GM12872 (cell line): ENCODE results near the gene RFTN1.

Source experiments
- TF ChIP-seq, protein P1 (sequence below): IDR thresholded peaks from 3 replicates; pipeline ENCODE4 v1.5.1; 2011; ENCODE audit warnings: low read depth, mild to moderate bottlenecking, low read length, moderate library complexity; ENCODE audit not compliant: insufficient read depth

The RFTN1 gene

GRCh38 chr3:16504242-16504641, 9.3 kb downstream of the RFTN1 start:
- TF ChIP-seq, protein P1, sequence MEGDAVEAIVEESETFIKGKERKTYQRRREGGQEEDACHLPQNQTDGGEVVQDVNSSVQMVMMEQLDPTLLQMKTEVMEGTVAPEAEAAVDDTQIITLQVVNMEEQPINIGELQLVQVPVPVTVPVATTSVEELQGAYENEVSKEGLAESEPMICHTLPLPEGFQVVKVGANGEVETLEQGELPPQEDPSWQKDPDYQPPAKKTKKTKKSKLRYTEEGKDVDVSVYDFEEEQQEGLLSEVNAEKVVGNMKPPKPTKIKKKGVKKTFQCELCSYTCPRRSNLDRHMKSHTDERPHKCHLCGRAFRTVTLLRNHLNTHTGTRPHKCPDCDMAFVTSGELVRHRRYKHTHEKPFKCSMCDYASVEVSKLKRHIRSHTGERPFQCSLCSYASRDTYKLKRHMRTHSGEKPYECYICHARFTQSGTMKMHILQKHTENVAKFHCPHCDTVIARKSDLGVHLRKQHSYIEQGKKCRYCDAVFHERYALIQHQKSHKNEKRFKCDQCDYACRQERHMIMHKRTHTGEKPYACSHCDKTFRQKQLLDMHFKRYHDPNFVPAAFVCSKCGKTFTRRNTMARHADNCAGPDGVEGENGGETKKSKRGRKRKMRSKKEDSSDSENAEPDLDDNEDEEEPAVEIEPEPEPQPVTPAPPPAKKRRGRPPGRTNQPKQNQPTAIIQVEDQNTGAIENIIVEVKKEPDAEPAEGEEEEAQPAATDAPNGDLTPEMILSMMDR, result no peak

- TF ChIP-seq, protein P1, result no peak
These were observed 10.2 kb downstream of the RFTN1 start for GRCh38 chr3:16503191-16503776.

DNA sequence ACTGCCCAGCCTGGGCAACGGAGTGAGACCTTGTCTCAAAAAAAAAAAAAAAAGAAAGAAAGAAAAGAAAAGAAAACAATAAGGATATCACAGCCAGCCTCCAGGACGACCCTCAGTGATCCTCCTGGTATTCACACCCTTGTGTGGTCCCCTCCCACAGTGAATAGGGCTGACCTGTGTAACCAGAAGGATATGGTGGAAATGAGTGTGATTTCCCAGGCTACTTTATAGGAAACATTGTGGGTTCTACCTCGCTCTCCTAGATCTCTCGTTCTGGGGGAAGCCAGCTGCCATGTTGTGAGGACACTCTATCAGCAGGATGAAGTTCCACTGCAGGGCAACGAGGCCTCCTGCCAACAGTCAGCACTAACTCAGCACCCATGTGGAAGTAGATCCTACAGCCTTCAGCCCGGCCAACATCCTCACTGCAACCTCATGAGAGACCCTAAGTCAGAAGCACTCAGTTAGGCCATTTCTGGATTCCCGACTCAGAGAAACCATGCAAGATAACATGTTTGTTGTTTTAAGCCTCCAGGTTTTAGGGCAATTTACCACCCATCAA, 11.1 kb downstream of the RFTN1 start:
- TF ChIP-seq, protein P1, result no peak

DNA sequence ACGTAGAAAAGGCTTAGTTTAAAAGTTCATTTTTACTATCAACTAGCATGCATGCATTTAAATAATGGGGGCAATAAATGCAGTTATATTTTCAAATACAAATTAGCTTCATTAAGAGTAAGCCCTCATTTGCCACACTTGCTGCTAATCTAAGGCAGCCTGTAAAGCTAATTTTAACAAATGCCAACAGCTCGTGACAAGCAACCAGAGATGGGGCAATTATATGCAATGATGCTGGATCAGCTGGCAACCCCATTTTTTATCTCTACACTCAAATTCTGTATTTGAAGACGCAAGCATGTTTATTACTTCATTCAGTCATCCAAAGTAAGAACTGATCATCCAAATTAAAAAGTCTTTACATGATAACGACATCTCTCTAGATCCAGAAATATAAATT, 12.1 kb downstream of the RFTN1 start:
- TF ChIP-seq, protein P1, result no peak

- TF ChIP-seq, protein P1, result no peak
These were observed 12.6 kb downstream of the RFTN1 start for GRCh38 chr3:16500911-16501310.

- TF ChIP-seq, protein P1, result no peak
These were observed 13.4 kb downstream of the RFTN1 start for GRCh38 chr3:16500093-16500492.

- TF ChIP-seq, protein P1, result no peak
These were observed 14.1 kb downstream of the RFTN1 start for GRCh38 chr3:16499351-16499750.
